Peyer's patch (tissue), 4 donors: ENCODE measurements around the gene TBRG4.

Experiments used
- POLR2A ChIP-seq, 2 donors: fragments of 450-650 bp; IDR thresholded peaks; one replicate each; pipeline ENCODE4 v1.5.1; 2017; ENCODE audit warnings: antibody characterized with exemption in 2 of 2, mild to moderate bottlenecking in 2 of 2, moderate library complexity in 2 of 2
- TF ChIP-seq, protein P1 (sequence below), 6 experiments: fragments of 450-650 bp in 4 of 6; fragments of 200-600 bp in 2 of 6; sonication (generic) in 1 of 6; IDR thresholded peaks; one replicate each; pipeline ENCODE4 v1.5.1; 2017 to 2019; ENCODE audit warnings: antibody characterized with exemption in 6 of 6, mild to moderate bottlenecking in 3 of 6, moderate library complexity in 1 of 6

DNA sequence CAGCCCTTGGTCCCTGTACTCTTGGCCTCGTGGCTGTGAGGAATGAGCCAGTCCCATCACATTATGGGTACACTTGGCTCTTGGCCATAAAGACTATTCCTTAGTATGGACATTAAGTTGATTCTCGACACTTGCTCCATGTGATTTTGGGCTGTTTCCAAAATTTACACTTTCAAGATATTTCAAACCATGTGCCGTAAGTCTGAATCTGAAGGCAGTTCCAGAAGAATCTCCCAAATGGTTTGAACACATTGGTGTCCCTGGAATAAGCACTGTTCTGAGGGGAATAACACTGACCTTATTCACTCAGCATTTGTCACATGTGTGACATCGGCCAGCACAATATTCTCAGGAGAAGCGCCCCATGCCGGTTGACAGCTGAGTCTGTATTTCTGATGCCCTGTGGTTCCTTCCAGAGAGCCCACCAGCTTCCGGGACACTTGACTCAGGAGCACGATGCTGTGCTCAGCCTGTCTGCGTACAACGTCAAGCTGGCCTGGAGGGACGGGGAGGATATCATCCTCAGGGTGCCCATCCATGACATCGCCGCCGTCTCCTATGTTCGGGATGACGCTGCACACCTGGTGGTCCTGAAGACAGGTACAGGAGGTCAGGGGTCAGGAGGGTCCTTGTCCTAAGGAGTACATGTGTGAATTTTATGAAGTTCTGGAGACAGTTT is 47.3 kb downstream of the TBRG4 start:
- no peak for TF ChIP-seq POLR2A (IDR thresholded peaks at IDR 0.05)
- TF ChIP-seq, protein P1, sequence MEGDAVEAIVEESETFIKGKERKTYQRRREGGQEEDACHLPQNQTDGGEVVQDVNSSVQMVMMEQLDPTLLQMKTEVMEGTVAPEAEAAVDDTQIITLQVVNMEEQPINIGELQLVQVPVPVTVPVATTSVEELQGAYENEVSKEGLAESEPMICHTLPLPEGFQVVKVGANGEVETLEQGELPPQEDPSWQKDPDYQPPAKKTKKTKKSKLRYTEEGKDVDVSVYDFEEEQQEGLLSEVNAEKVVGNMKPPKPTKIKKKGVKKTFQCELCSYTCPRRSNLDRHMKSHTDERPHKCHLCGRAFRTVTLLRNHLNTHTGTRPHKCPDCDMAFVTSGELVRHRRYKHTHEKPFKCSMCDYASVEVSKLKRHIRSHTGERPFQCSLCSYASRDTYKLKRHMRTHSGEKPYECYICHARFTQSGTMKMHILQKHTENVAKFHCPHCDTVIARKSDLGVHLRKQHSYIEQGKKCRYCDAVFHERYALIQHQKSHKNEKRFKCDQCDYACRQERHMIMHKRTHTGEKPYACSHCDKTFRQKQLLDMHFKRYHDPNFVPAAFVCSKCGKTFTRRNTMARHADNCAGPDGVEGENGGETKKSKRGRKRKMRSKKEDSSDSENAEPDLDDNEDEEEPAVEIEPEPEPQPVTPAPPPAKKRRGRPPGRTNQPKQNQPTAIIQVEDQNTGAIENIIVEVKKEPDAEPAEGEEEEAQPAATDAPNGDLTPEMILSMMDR (IDR thresholded peaks at IDR 0.05), result no peak
